ENCODE data around the gene TMEM271.
"Not testable (repeated sequence)": the region's sequence is repeated elsewhere in the genome, so short reads cannot be mapped to it uniquely, and the experiment has no call there.

DNA sequence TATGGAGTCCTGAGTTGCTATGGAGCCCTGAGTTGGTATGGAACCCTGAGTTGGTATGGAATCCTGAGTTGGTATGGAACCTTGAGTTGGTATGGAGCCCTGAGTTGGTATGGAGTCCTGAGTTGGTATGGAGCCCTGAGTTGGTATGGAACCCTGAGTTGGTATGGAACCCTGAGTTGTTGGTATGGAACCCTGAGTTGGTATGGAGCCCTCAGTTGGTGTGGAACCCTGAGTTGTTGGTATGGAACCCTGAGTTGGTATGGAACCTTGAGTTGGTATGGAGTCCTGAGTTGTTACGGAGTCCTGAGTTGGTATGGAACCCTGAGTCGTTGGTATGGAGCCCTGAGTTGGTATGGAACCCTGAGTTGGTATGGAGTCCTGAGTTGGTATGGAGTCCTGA is 13.6 kb downstream of the TMEM271 start:
- not testable (repeated sequence) for TF ChIP-seq POLR2A (IDR thresholded peaks at IDR 0.05)
- TF ChIP-seq, protein P1, sequence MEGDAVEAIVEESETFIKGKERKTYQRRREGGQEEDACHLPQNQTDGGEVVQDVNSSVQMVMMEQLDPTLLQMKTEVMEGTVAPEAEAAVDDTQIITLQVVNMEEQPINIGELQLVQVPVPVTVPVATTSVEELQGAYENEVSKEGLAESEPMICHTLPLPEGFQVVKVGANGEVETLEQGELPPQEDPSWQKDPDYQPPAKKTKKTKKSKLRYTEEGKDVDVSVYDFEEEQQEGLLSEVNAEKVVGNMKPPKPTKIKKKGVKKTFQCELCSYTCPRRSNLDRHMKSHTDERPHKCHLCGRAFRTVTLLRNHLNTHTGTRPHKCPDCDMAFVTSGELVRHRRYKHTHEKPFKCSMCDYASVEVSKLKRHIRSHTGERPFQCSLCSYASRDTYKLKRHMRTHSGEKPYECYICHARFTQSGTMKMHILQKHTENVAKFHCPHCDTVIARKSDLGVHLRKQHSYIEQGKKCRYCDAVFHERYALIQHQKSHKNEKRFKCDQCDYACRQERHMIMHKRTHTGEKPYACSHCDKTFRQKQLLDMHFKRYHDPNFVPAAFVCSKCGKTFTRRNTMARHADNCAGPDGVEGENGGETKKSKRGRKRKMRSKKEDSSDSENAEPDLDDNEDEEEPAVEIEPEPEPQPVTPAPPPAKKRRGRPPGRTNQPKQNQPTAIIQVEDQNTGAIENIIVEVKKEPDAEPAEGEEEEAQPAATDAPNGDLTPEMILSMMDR (IDR thresholded peaks at IDR 0.05): not testable (repeated sequence)

All from uterus (tissue), 2 donors.